Measurements from ENCODE around the gene ULK4. TPM values are rescaled to one million over a fixed set of nuclear protein-coding genes. Genes with fewer than 3 reads are reported as not detected.

ULK4 gene
- total and polyA plus RNA-seq, 2 of the 8 experiments (the other 6 are each of a cell fraction or from before 2014, with no cell fraction given) = 3.0 to 10.8 TPM

DNA sequence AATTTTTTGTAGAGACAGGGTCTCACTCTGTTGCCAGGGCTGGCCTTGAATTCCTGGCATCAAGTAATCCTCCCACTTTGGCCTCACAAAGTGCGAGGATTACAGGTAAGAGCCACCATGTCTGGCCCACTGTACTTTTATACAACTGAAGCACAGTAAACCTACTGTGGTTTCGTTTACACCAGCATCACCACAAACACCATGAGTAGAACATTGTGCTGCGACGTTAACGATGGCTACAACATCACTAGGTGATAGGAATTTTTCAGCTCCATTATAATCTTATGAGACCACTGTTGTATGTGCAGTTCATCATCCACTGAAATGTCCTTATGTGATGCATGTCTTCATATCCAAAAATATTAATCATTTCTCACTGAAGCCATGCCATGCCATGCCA lies 750.9 kb downstream of the ULK4 start:
- WGBS, 2 experiments (ENCODE audit: extremely low coverage in 1 of 2, insufficient coverage in 1 of 2, insufficient read length in 1 of 2, insufficient replicate concordance in 2 of 2, low coverage in 1 of 2, low lambda C conversion rate in 2 of 2, missing lambda C conversion rate in 1 of 2) = 89% methylated on average over 5 of the region's 5 CpGs; no CpG with 5 or more reads in 1 of the 2 experiments
- no peak overlapping the region for H4K91ac ChIP-seq (replicated peaks; ENCODE audit: insufficient read length, low read length)
- no peak overlapping the region for H3K27ac ChIP-seq (ENCODE audit: low read depth, low read length)
- H2BK12ac ChIP-seq (ENCODE audit: low read depth, low read length) = no peak overlapping the region
- H3K23me2 ChIP-seq (ENCODE audit: low read depth, low read length) = no peaks in the 10 kb centered on the region
- peaks cover 51 to 99% of the 10 kb centered on the region in 2 experiments for H3K79me2 ChIP-seq (ENCODE audit: control insufficient read depth in 1 of 2, insufficient read depth in 2 of 2, low read length in 2 of 2)
- no peak overlapping the region for H3K4ac ChIP-seq (replicated peaks; ENCODE audit: insufficient read length, low read depth, low read length)
- H4K8ac ChIP-seq (ENCODE audit: extremely low read depth, insufficient read depth, low read length) = no peak overlapping the region
- no peak overlapping the region for H2AFZ ChIP-seq (ENCODE audit: low read length)
- no peak overlapping the region for H2AK5ac ChIP-seq (ENCODE audit: low read depth, low read length)
- DNase-seq (ENCODE audit: low read depth in 1 of 2, low spot score in 2 of 2) (no peak), FAIRE-seq (no peak)
- CTCF ChIA-PET (ENCODE audit: partially characterized antibody) = interaction anchor here (0.7 to 1.1 kb wide), 5 partner anchors 12 to 219 kb away, joined by 3 to 4 read pairs (median 4); partner anchors contain the start of gene CTNNB1
- no peaks in the 10 kb centered on the region for H3K9me3 ChIP-seq (ENCODE audit: insufficient read depth in 2 of 2, low read depth in 1 of 2, low read length in 1 of 2)
- no peak overlapping the region for H2BK5ac ChIP-seq (ENCODE audit: low read depth, low read length)
- TF ChIP-seq SP2 (IDR thresholded peaks at IDR 0.05; ENCODE audit: low read length) = no peak
- no peak for TF ChIP-seq YY1 (IDR thresholded peaks at IDR 0.05; ENCODE audit: low read depth, low read length)
- TF ChIP-seq GTF2F1 (IDR thresholded peaks at IDR 0.05; ENCODE audit: borderline replicate concordance, low read depth, low read length) = no peak
- TF ChIP-seq TAF7 (optimal IDR thresholded peaks at IDR 0.05; ENCODE audit: borderline replicate concordance, low read depth, low read length) = no peak
- TF ChIP-seq BACH1 (IDR thresholded peaks at IDR 0.05; ENCODE audit: low read length) = no peak
- TF ChIP-seq POU5F1 (IDR thresholded peaks at IDR 0.05; ENCODE audit: low read depth, low read length) = no peak
- H4K5ac ChIP-seq (ENCODE audit: insufficient read length, low read depth, low read length) = no peak overlapping the region
- H3K4me2 ChIP-seq (ENCODE audit: insufficient read depth in 1 of 2, low read depth in 2 of 2, low read length in 2 of 2) = no peak overlapping the region
- H3K9ac ChIP-seq (replicated peaks in 1 of 4; ENCODE audit: extremely low read depth in 1 of 4, low read depth in 3 of 4, low read length in 3 of 4) = no peak overlapping the region
- H2BK20ac ChIP-seq (ENCODE audit: low read length) = no peak overlapping the region
- no peak overlapping the region for H2BK120ac ChIP-seq (replicated peaks; ENCODE audit: low read depth, low read length)
- H3K79me1 ChIP-seq (ENCODE audit: low read depth, low read length) = no peaks in the 10 kb centered on the region
- no peak overlapping the region for H3K56ac ChIP-seq (replicated peaks; ENCODE audit: insufficient read length, low read depth, low read length)
- H2BK15ac ChIP-seq (ENCODE audit: low read length) = no peak overlapping the region
- no peak overlapping the region for H3K23ac ChIP-seq (ENCODE audit: insufficient read length)
- H3K36me3 ChIP-seq (ENCODE audit: control insufficient read depth in 2 of 4, insufficient read depth in 4 of 4, low read length in 3 of 4) = peaks cover 0 to 3% (median 0%) of the 10 kb centered on the region in 4 experiments; a peak in 1 of 8 replicates
- POLR2A ChIA-PET (ENCODE audit: partially characterized antibody) = interaction anchor here (0.6 to 3.1 kb wide), 3 partner anchors 11 to 39 kb away, joined by 3 to 24 read pairs (median 3); partner anchors contain the start of gene CTNNB1
- no peak overlapping the region for H3K14ac ChIP-seq (ENCODE audit: insufficient read length)
- H4K20me1 ChIP-seq (replicated peaks in 1 of 2; ENCODE audit: control insufficient read depth in 1 of 2, insufficient read depth in 2 of 2, low read length in 2 of 2) = peaks cover 32 to 54% of the 10 kb centered on the region in 2 experiments
- H3K4me1 ChIP-seq (replicated peaks in 1 of 4; ENCODE audit: control insufficient read depth in 3 of 4, insufficient read depth in 4 of 4, low read length in 3 of 4) = peaks cover 3 to 25% (median 18%) of the 10 kb centered on the region in 4 experiments; a peak in 6 of 7 replicates
- no peaks in the 10 kb centered on the region for H3K27me3 ChIP-seq (replicated peaks in 1 of 4; ENCODE audit: control insufficient read depth in 3 of 4, extremely low read depth in 1 of 4, insufficient read depth in 3 of 4, low read length in 3 of 4)
- H3K4me3 ChIP-seq (ENCODE audit: extremely low read depth in 1 of 4, insufficient read depth in 2 of 4, low read depth in 3 of 4, low read length in 4 of 4) = no peak overlapping the region
- H3K18ac ChIP-seq (ENCODE audit: extremely low read depth, low read length) = no peak overlapping the region

Measured in H1 (cell line).